Panc1 (cell line): ENCODE measurements around the gene EID3. TPM values are rescaled to one million over a fixed set of nuclear protein-coding genes. Genes with fewer than 3 reads are reported as not detected.
A peak's percentile ranks its signal among the peaks of the same experiment; 100 is the strongest.

Experiments
- ATAC-seq: fragments of 200-7000 bp; cut with Tn5 transposase; 2 replicates; pipeline ENCODE4 v1.9.1; 2020; ENCODE audit warnings: mild to moderate bottlenecking, moderate library complexity
- BruUV-seq: library from RNA; stranded (reverse); fragments of 400-500 nt; replicated peaks from 2 replicates; lab custom pipeline; 2021; lab: Mats Ljungman, UMichigan
- CTCF ChIA-PET: fragments of 300-600 bp; sonication (Branson Sonifier 250); formaldehyde crosslinking; loops from one replicate; lab custom pipeline; 2022; ENCODE audit warnings: antibody characterized with exemption; lab: Charles Lee
- POLR2A ChIA-PET: fragments of 300-600 bp; sonication (Branson Sonifier 250); formaldehyde crosslinking; loops from one replicate; lab custom pipeline; 2022; ENCODE audit warnings: antibody characterized with exemption; lab: Charles Lee
- DNase-seq: peaks from one replicate; pipeline ENCODE4 v3.0.0-alpha.2; 2010; ENCODE audit warnings: low read depth, low spot score
- H3K27ac ChIP-seq: 2 replicates; pipeline ENCODE4 v1.5.1; 2011; ENCODE audit warnings: mild to moderate bottlenecking, low read length, inconsistent platforms
- H3K27me3 ChIP-seq: fragments of 200-500 bp; sonication (Bioruptor generic); 2 replicates; pipeline ENCODE4 v1.6.0; 2014; ENCODE audit warnings: low read length, inconsistent platforms; ENCODE audit not compliant: control insufficient read depth, insufficient read depth
- H3K36me3 ChIP-seq: fragments of 200-500 bp; sonication (Bioruptor generic); 2 replicates; pipeline ENCODE4 v1.5.1; 2014; ENCODE audit warnings: inconsistent platforms, mild to moderate bottlenecking, low read length, moderate library complexity; ENCODE audit not compliant: control insufficient read depth, insufficient read depth
- H3K4me1 ChIP-seq: 2 replicates; pipeline ENCODE4 v1.5.1; 2011; ENCODE audit warnings: inconsistent platforms, mild to moderate bottlenecking, low read length, moderate library complexity; ENCODE audit not compliant: control insufficient read depth, insufficient read depth
- H3K4me3 ChIP-seq, 2 experiments: 2 replicates each; pipeline ENCODE4 v1.5.1; 2011 to 2012; ENCODE audit warnings: low read depth in 2 of 2, low read length in 2 of 2, mild to moderate bottlenecking in 2 of 2, inconsistent platforms in 1 of 2, moderate library complexity in 1 of 2
- H3K9me3 ChIP-seq: fragments of 200-500 bp; sonication (Bioruptor generic); 2 replicates; pipeline ENCODE4 v1.5.1; 2014; ENCODE audit warnings: low read depth, mild to moderate bottlenecking, inconsistent platforms, low read length, moderate library complexity; ENCODE audit not compliant: control insufficient read depth, insufficient read depth
- POLR2AphosphoS5 ChIP-seq: IDR thresholded peaks from 2 replicates; pipeline ENCODE4 v1.6.1; 2012; ENCODE audit warnings: mild to moderate bottlenecking, low read depth, low read length, moderate library complexity
- SIN3A ChIP-seq: IDR thresholded peaks from 2 replicates; pipeline ENCODE4 v1.6.1; 2012; ENCODE audit warnings: low read depth, mild to moderate bottlenecking, low read length, moderate library complexity, borderline replicate concordance; ENCODE audit not compliant: insufficient read depth
- TCF7L2 ChIP-seq: IDR thresholded peaks from 2 replicates; pipeline ENCODE4 v1.6.1; 2011; ENCODE audit warnings: mild to moderate bottlenecking, low read depth, low read length, inconsistent platforms
- in situ Hi-C: cut with HindIII; loops from 2 replicates; pipeline ENCODE4 v1.10.0; 2016; ENCODE audit warnings: low sequenced_read_pairs, low pct_unique_long_range_greater_than_20kb
- intact Hi-C: fragments of 100-400 bp; cut with micrococcal nuclease; formaldehyde crosslinking; loops from one replicate; pipeline ENCODE4 v1.10.0; 2022; ENCODE audit not compliant: unreplicated experiment
- total RNA-seq: library from RNA; stranded (reverse); gene quantifications from one replicate; pipeline ENCODE4 v1.2.1, GENCODE V29; 2021; ENCODE audit not compliant: unreplicated experiment
- TF ChIP-seq, protein P1 (sequence below): fragments of 450-650 bp; IDR thresholded peaks from 2 replicates; pipeline ENCODE4 v1.5.1; 2017; ENCODE audit warnings: mild to moderate bottlenecking

The EID3 gene
- total RNA-seq, 1 experiment from 2014 or later: 18.5 TPM

DNA sequence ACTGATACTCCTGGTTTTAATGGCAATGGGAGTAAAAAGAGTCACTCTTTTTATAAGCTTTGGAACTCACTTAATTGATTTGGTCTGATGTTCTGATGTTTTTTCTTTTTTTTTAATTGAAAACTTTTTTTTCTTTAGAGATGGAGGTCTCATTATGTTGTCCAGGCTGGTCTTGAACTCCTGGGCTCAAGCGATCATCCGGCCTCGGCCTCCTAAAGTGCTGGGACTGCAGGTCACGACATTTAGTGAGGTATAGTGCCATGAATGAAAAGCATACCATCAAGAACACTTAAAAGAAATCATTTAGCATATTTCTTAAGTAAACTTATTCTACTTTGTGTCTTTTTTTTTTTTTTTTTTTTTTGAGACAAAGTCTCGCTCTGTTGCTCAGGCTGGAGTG, 12.7 kb upstream of the EID3 start:
- POLR2A ChIA-PET: interaction anchor here (0.6 to 0.7 kb wide), 2 partner anchors 75 to 78 kb away, joined by 4 to 12 read pairs; partner anchors contain the start of gene TXNRD1

DNA sequence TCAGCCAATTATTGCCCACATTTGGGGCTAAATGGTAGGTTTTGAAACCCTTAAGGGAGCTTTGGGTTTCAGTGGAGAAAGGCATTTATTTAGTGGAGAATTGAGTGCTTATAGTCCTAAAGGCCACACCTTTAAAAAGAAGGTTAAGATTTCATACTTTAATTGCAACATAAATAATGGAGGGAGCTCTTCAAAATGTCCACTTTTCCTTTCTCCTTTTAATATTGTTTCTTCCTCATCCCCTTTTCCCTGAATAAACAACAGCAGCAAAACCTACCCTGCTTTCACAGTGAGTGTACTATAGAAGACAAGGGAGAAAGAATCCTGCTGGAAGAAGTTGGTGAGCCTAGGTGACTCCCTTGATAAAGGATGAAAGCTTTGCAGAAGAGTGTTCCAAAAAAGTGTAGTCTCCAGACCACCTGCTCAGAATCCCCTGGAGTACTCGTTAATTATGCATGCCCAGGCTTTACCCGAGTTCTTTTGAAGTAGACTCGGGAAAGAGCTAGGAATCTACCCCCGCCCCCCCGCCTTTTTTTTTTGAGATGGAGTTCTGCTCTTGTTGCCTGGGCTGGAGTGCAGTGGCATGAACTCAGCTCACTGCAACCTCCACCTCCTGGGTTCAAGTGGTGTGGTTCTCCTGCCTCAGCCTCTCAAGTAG, 11.5 kb upstream of the EID3 start:
- H3K36me3 ChIP-seq: peaks cover 15% of the 10 kb centered on the region
- no peaks in the 10 kb centered on the region for H3K9me3 ChIP-seq
- H3K4me1 ChIP-seq: peaks cover 43% of the 10 kb centered on the region
- TF ChIP-seq TCF7L2 (no peak), POLR2AphosphoS5 (peak; percentile 41; the same call in 1 of the 2 replicates), SIN3A (no peak)
- TF ChIP-seq, protein P1, sequence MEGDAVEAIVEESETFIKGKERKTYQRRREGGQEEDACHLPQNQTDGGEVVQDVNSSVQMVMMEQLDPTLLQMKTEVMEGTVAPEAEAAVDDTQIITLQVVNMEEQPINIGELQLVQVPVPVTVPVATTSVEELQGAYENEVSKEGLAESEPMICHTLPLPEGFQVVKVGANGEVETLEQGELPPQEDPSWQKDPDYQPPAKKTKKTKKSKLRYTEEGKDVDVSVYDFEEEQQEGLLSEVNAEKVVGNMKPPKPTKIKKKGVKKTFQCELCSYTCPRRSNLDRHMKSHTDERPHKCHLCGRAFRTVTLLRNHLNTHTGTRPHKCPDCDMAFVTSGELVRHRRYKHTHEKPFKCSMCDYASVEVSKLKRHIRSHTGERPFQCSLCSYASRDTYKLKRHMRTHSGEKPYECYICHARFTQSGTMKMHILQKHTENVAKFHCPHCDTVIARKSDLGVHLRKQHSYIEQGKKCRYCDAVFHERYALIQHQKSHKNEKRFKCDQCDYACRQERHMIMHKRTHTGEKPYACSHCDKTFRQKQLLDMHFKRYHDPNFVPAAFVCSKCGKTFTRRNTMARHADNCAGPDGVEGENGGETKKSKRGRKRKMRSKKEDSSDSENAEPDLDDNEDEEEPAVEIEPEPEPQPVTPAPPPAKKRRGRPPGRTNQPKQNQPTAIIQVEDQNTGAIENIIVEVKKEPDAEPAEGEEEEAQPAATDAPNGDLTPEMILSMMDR: no peak
- ATAC-seq: no peak
- in situ Hi-C loops: no loop called here
- CTCF ChIA-PET: interaction anchor here (0.6 kb wide), 2 partner anchors 75 to 183 kb away, joined by 4 to 9 read pairs; no protein-coding TSS in a partner anchor
- H3K27me3 ChIP-seq: no peaks in the 10 kb centered on the region
- intact Hi-C loops: no loop called here
- POLR2A ChIA-PET: interaction anchor here (0.5 to 1.9 kb wide), 4 partner anchors 16 to 92 kb away, joined by 3 to 9 read pairs (median 4); no protein-coding TSS in a partner anchor
- peak overlapping the region; percentile 94 for H3K27ac ChIP-seq
- no peak for DNase-seq
- BruUV-seq: no TSS peak
- peak overlapping the region; percentile 37 to 86 for H3K4me3 ChIP-seq

More for the DNA sequence above, 12.7 kb upstream of the EID3 start:
- Histone ChIP-seq H3K9me3 (no peaks in the 10 kb centered on the region), H3K4me1 (peaks cover 41% of the 10 kb centered on the region), H3K27ac (peak overlapping the region; percentile 81), H3K36me3 (peaks cover 11% of the 10 kb centered on the region), H3K27me3 (no peaks in the 10 kb centered on the region), H3K4me3 (peak overlapping the region; percentile 86 to 87)
- intact Hi-C loops: no loop called here
- ATAC-seq (no peak), DNase-seq (no peak)
- BruUV-seq: no TSS peak
- in situ Hi-C loops: no loop called here
- CTCF ChIA-PET: no interaction called here
- TF ChIP-seq, protein P1: no peak
- TF ChIP-seq SIN3A: no peak
- 0 out of 2 replicates have a peak, but pooled peaks have one; percentile 31 for TF ChIP-seq POLR2AphosphoS5
